CD1c-positive myeloid dendritic cell (primary cell): ENCODE data around the gene PHC3.
A peak's percentile ranks its signal among the peaks of the same experiment; 100 is the strongest.
"Not testable (repeated sequence)": the region's sequence is repeated elsewhere in the genome, so short reads cannot be mapped to it uniquely, and the experiment has no call there.

Experiments used
- DNase-seq: peaks from one replicate; pipeline ENCODE4 v3.0.0-alpha.2; 2016; ENCODE audit errors: extremely low spot score

PHC3 gene

GRCh38 chr3:170180908-170181885 lies at the start of gene PHC3:
Gene PHC3, minus strand, starts transcription at chr3:170181733. Its CDS starts 18 bp downstream, at chr3:170181715.
- peak; percentile 94 for DNase-seq

- no peak for DNase-seq
Measured at GRCh38 chr3:170228093-170228766, 46.7 kb upstream of the PHC3 start.

- no peak for DNase-seq
Measured at GRCh38 chr3:170226426-170226960, 45.0 kb upstream of the PHC3 start.

- no peak for DNase-seq
Measured at GRCh38 chr3:170225166-170225565, 43.6 kb upstream of the PHC3 start.

- peak; percentile 24 for DNase-seq
Measured at GRCh38 chr3:170222647-170223541, 41.4 kb upstream of the PHC3 start.

GRCh38 chr3:170221924-170222646 lies 40.6 kb upstream of the PHC3 start, which contains the start of gene PRKCI:
Gene PRKCI, plus strand, starts transcription at chr3:170222424. Its CDS starts 246 bp downstream, at chr3:170222670.
- peak; percentile 93 for DNase-seq

GRCh38 chr3:170220871-170221270 lies 39.3 kb upstream of the PHC3 start:
- no peak for DNase-seq

- DNase-seq = no peak
Measured at GRCh38 chr3:170219850-170220249, 38.3 kb upstream of the PHC3 start.

- DNase-seq = no peak
Measured at GRCh38 chr3:170211668-170212067, 30.1 kb upstream of the PHC3 start.

- no peak for DNase-seq
Measured at GRCh38 chr3:170207717-170208116, 26.2 kb upstream of the PHC3 start.

GRCh38 chr3:170206164-170206762 lies 24.7 kb upstream of the PHC3 start:
- not testable (repeated sequence) for DNase-seq

- DNase-seq = no peak
Measured at GRCh38 chr3:170205302-170205701, 23.8 kb upstream of the PHC3 start.

GRCh38 chr3:170204509-170204908 lies 23.0 kb upstream of the PHC3 start:
- DNase-seq = no peak

GRCh38 chr3:170204023-170204472 lies 22.5 kb upstream of the PHC3 start:
- no peak for DNase-seq

GRCh38 chr3:170203457-170203856 lies 21.9 kb upstream of the PHC3 start:
- DNase-seq = no peak

- no peak for DNase-seq
Measured at GRCh38 chr3:170201527-170201926, 20.0 kb upstream of the PHC3 start.

- no peak for DNase-seq
Measured at GRCh38 chr3:170200987-170201386, 19.5 kb upstream of the PHC3 start.

- DNase-seq = no peak
Measured at GRCh38 chr3:170196833-170197232, 15.3 kb upstream of the PHC3 start.

- DNase-seq = not testable (repeated sequence)
Measured at GRCh38 chr3:170195759-170196158, 14.2 kb upstream of the PHC3 start.
